ENCODE data around the gene FGD5. TPM values are rescaled to one million over a fixed set of nuclear protein-coding genes. Genes with fewer than 3 reads are reported as not detected.
A peak's percentile ranks its signal among the peaks of the same experiment; 100 is the strongest.

Gene FGD5
- polyA plus RNA-seq, 3 donors = 0.03 TPM; not detected in 2

- H3K4me1 ChIP-seq (ENCODE audit: control insufficient read depth in 1 of 2, insufficient read depth in 2 of 2, low read length in 2 of 2) = peaks cover 0 to 4% of the 10 kb centered on the region in 2 donors
- H3K27ac Mint-ChIP-seq = peak overlapping the region in 1 of 7 donors; percentile 48
- intact Hi-C loops (cut with micrococcal nuclease) = no loop called here
- H2AFZ ChIP-seq (ENCODE audit: insufficient read depth, low read depth, low read length, poor library complexity, severe bottlenecking) = no peak overlapping the region
- no peak overlapping the region for H3K27ac ChIP-seq (ENCODE audit: low read depth in 1 of 2, low read length in 2 of 2)
- H3K27me3 Mint-ChIP-seq (ENCODE audit: low read depth in 3 of 3) = peaks cover 0 to 2% (median 0%) of the 10 kb centered on the region in 3 donors
- no peaks in the 10 kb centered on the region for H3K36me3 ChIP-seq (replicated peaks in 1 of 2; ENCODE audit: control insufficient read depth in 1 of 2, insufficient read depth in 2 of 2, low read length in 2 of 2)
- DNase-seq = no peak
- no peak overlapping the region for H3K4me2 ChIP-seq (replicated peaks; ENCODE audit: extremely low read depth, low read length, poor library complexity, severe bottlenecking)
- H3K4me3 ChIP-seq (replicated peaks in 1 of 3; ENCODE audit: low read depth in 2 of 3, low read length in 3 of 3) = no peak overlapping the region
- TF ChIP-seq, protein P1, sequence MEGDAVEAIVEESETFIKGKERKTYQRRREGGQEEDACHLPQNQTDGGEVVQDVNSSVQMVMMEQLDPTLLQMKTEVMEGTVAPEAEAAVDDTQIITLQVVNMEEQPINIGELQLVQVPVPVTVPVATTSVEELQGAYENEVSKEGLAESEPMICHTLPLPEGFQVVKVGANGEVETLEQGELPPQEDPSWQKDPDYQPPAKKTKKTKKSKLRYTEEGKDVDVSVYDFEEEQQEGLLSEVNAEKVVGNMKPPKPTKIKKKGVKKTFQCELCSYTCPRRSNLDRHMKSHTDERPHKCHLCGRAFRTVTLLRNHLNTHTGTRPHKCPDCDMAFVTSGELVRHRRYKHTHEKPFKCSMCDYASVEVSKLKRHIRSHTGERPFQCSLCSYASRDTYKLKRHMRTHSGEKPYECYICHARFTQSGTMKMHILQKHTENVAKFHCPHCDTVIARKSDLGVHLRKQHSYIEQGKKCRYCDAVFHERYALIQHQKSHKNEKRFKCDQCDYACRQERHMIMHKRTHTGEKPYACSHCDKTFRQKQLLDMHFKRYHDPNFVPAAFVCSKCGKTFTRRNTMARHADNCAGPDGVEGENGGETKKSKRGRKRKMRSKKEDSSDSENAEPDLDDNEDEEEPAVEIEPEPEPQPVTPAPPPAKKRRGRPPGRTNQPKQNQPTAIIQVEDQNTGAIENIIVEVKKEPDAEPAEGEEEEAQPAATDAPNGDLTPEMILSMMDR (IDR thresholded peaks at IDR 0.05) = no peak
- no peaks in the 10 kb centered on the region for H3K9me3 Mint-ChIP-seq
- no peaks in the 10 kb centered on the region for H3K79me2 ChIP-seq (ENCODE audit: insufficient read depth, low read length)
- H3K4me3 Mint-ChIP-seq = no peak overlapping the region
- WGBS (ENCODE audit: insufficient coverage) = no CpG with 5 or more reads among the region's 6 CpGs
- H4K20me1 ChIP-seq (ENCODE audit: insufficient read depth, low read length) = no peaks in the 10 kb centered on the region
- no peak overlapping the region for H3K9ac ChIP-seq (ENCODE audit: insufficient read depth, low read length, poor library complexity, severe bottlenecking)
- H3K4me1 Mint-ChIP-seq = peaks cover 5% of the 10 kb centered on the region
- no peaks in the 10 kb centered on the region for H3K36me3 Mint-ChIP-seq
- H3K9me3 ChIP-seq (replicated peaks in 1 of 2; ENCODE audit: control insufficient read depth in 1 of 2, insufficient read depth in 1 of 2, low read length in 2 of 2) = no peaks in the 10 kb centered on the region
- no peaks in the 10 kb centered on the region for H3K27me3 ChIP-seq (ENCODE audit: control insufficient read depth in 2 of 2, insufficient read depth in 2 of 2, low read length in 2 of 2)
These were observed 117.0 kb downstream of the FGD5 start for GRCh38 chr3:14935592-14936345.

DNA sequence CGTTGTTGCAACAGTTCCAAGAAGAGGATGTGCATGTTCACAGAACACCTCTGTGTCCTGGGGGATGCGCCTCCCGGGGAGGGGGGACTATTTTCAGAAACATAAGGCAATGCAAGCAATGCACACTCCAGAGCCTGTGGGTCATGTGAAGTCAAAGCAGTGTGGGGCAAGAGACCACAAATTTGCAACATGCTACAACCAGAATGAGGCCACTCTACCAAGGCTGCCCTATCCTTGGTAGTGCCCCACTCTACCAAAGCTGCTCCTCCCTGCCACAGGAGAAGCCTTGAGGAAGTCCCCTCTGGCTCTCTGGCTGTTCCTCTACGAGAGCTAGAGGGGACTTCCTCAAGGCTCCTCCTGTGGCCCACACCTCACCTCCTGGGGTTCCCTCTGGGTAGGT lies 120.2 kb downstream of the FGD5 start:
- Mint-ChIP-seq H3K27me3 (ENCODE audit: low read depth in 3 of 3) (peaks cover 0 to 2% (median 0%) of the 10 kb centered on the region in 3 donors), H3K4me3 (no peak overlapping the region), H3K9me3 (no peaks in the 10 kb centered on the region), H3K27ac (peak overlapping the region in 2 of 7 donors; percentile 42 to 57), H3K4me1 (peaks cover 8% of the 10 kb centered on the region), H3K36me3 (peaks cover 13 to 15% of the 10 kb centered on the region in 2 donors)
- Histone ChIP-seq H3K4me2 (replicated peaks; ENCODE audit: extremely low read depth, low read length, poor library complexity, severe bottlenecking) (no peak overlapping the region), H3K4me1 (ENCODE audit: control insufficient read depth in 1 of 2, insufficient read depth in 2 of 2, low read length in 2 of 2) (peaks cover 0 to 4% of the 10 kb centered on the region in 2 donors), H3K79me2 (ENCODE audit: insufficient read depth, low read length) (peaks cover 12% of the 10 kb centered on the region), H3K36me3 (replicated peaks in 1 of 2; ENCODE audit: control insufficient read depth in 1 of 2, insufficient read depth in 2 of 2, low read length in 2 of 2) (peaks cover 9 to 21% of the 10 kb centered on the region in 2 donors), H3K4me3 (replicated peaks in 1 of 3; ENCODE audit: low read depth in 2 of 3, low read length in 3 of 3) (no peak overlapping the region), H4K20me1 (ENCODE audit: insufficient read depth, low read length) (peaks cover 30% of the 10 kb centered on the region), H3K9me3 (replicated peaks in 1 of 2; ENCODE audit: control insufficient read depth in 1 of 2, insufficient read depth in 1 of 2, low read length in 2 of 2) (no peaks in the 10 kb centered on the region), H3K9ac (ENCODE audit: insufficient read depth, low read length, poor library complexity, severe bottlenecking) (no peak overlapping the region), H3K27me3 (ENCODE audit: control insufficient read depth in 2 of 2, insufficient read depth in 2 of 2, low read length in 2 of 2) (no peaks in the 10 kb centered on the region), H2AFZ (ENCODE audit: insufficient read depth, low read depth, low read length, poor library complexity, severe bottlenecking) (no peak overlapping the region), H3K27ac (ENCODE audit: low read depth in 1 of 2, low read length in 2 of 2) (no peak overlapping the region)
- intact Hi-C loops (cut with micrococcal nuclease) = no loop called here
- DNase-seq = no peak
- WGBS (ENCODE audit: insufficient coverage) = no CpG with 5 or more reads among the region's 4 CpGs
- TF ChIP-seq, protein P1 (IDR thresholded peaks at IDR 0.05) = no peak
